Fibroblast of villous mesenchyme (primary cell): ENCODE data around the gene RD3L. TPM values are rescaled to one million over a fixed set of nuclear protein-coding genes. Genes with fewer than 3 reads are reported as not detected.

Experiments used
- DNase-seq: peaks from one replicate; pipeline ENCODE4 v3.0.0-alpha.2; 2010; ENCODE audit warnings: low read depth
- H3K4me3 ChIP-seq: 2 replicates; pipeline ENCODE4 v1.5.1; 2011; ENCODE audit warnings: low read depth, mild to moderate bottlenecking, low read length
- CTCF ChIP-seq: IDR thresholded peaks from 2 replicates; pipeline ENCODE4 v1.5.1; 2012; ENCODE audit warnings: low read depth, mild to moderate bottlenecking, low read length; ENCODE audit not compliant: insufficient read depth
- total RNA-seq: library from RNA; depleted of rRNA; stranded (reverse); fragments of >200 nt; gene quantifications from 2 replicates; pipeline ENCODE4 v1.2.3, GENCODE V29; 2012

RD3L gene
- total RNA-seq, 1 donor, result not detected

GRCh38 chr14:103890821-103891666 is 51.3 kb downstream of the RD3L start:
- no peak overlapping the region for H3K4me3 ChIP-seq
- no peak for DNase-seq
- no peak for TF ChIP-seq CTCF

Other genes starting within 250 kb of the RD3L start
- gene XRCC3, start 227.1 kb downstream of the RD3L start, total RNA-seq, result 10.0 and 11.7 TPM in 2 replicates
- 35.1 and 53.5 TPM in 2 replicates for gene ZFYVE21, start 226.7 kb downstream of the RD3L start, total RNA-seq
- gene PPP1R13B, start 95.0 kb downstream of the RD3L start, total RNA-seq, result 3.5 and 7.3 TPM in 2 replicates
- gene TDRD9, start 14.1 kb downstream of the RD3L start, total RNA-seq, result 0.32 and 0.86 TPM in 2 replicates
- not detected in 2 replicates for gene ASPG, start 143.2 kb upstream of the RD3L start, total RNA-seq
- gene KIF26A, start 196.1 kb upstream of the RD3L start, total RNA-seq, result under 0.01 TPM in 2 replicates